ENCODE data around the gene IL6ST. TPM values are rescaled to one million over a fixed set of nuclear protein-coding genes. Genes with fewer than 3 reads are reported as not detected.

Gene IL6ST
- total RNA-seq, 1 donor from 2014 or later: 325 TPM

- no peak for DNase-seq (ENCODE audit: low read depth)
These were observed 74.0 kb downstream of the IL6ST start for GRCh38 chr5:55920784-55921183.

- DNase-seq (ENCODE audit: low read depth): no peak
These were observed 75.1 kb downstream of the IL6ST start for GRCh38 chr5:55919625-55920024.

GRCh38 chr5:55918087-55919035 lies 76.4 kb downstream of the IL6ST start:
- peak; percentile 57 for DNase-seq (ENCODE audit: low read depth)

GRCh38 chr5:55917402-55918086 lies 77.2 kb downstream of the IL6ST start:
- no peak for DNase-seq (ENCODE audit: low read depth)

- no peak for DNase-seq (ENCODE audit: low read depth)
These were observed 77.8 kb downstream of the IL6ST start for GRCh38 chr5:55916986-55917385.

GRCh38 chr5:55915783-55916182 lies 79.0 kb downstream of the IL6ST start:
- no peak for DNase-seq (ENCODE audit: low read depth)

- no peak for DNase-seq (ENCODE audit: low read depth)
These were observed 79.8 kb downstream of the IL6ST start for GRCh38 chr5:55914971-55915370.

GRCh38 chr5:55913466-55914413 lies 81.0 kb downstream of the IL6ST start:
- peak; percentile 90 for DNase-seq (ENCODE audit: low read depth)

GRCh38 chr5:55911784-55912653 lies 82.7 kb downstream of the IL6ST start:
- no peak for DNase-seq (ENCODE audit: low read depth)

- DNase-seq (ENCODE audit: low read depth): no peak
These were observed 86.0 kb downstream of the IL6ST start for GRCh38 chr5:55908804-55909203.

GRCh38 chr5:55907927-55908326 lies 86.8 kb downstream of the IL6ST start:
- DNase-seq (ENCODE audit: low read depth): no peak

- no peak for DNase-seq (ENCODE audit: low read depth)
These were observed 89.5 kb downstream of the IL6ST start for GRCh38 chr5:55905251-55905650.

GRCh38 chr5:55904152-55904551 lies 90.6 kb downstream of the IL6ST start:
- DNase-seq (ENCODE audit: low read depth): no peak

GRCh38 chr5:55903121-55903701 lies 91.6 kb downstream of the IL6ST start:
- DNase-seq (ENCODE audit: low read depth): no peak

GRCh38 chr5:55902696-55903095 lies 92.1 kb downstream of the IL6ST start:
- no peak for DNase-seq (ENCODE audit: low read depth)

- no peak for DNase-seq (ENCODE audit: low read depth)
These were observed 94.0 kb downstream of the IL6ST start for GRCh38 chr5:55900776-55901175.

- DNase-seq (ENCODE audit: low read depth): no peak
These were observed 94.7 kb downstream of the IL6ST start for GRCh38 chr5:55900068-55900467.

GRCh38 chr5:55899344-55899743 lies 95.4 kb downstream of the IL6ST start:
- peak; percentile 38 for DNase-seq (ENCODE audit: low read depth)

- DNase-seq (ENCODE audit: low read depth): no peak
These were observed 96.9 kb downstream of the IL6ST start for GRCh38 chr5:55897905-55898304.

GRCh38 chr5:55897206-55897894 lies 97.4 kb downstream of the IL6ST start:
- no peak for DNase-seq (ENCODE audit: low read depth)
